ENCODE data around the gene DUSP9.

DUSP9 gene

GRCh38 chrX:153700376-153700945 is 53.5 kb downstream of the DUSP9 start:
- peak overlapping the region in 5 of 21 experiments; percentile 26 to 62 (median 35) for H3K27ac ChIP-seq
- no peak overlapping the region for H3K4me3 ChIP-seq
